PFSK-1 (cell line): ENCODE results near the gene COL21A1.

ENCODE experiments used
- FOXP2 ChIP-seq: optimal IDR thresholded peaks from 2 replicates; pipeline ENCODE3; 2011; ENCODE audit warnings: borderline replicate concordance, control low read depth, inconsistent platforms; ENCODE audit not compliant: insufficient read depth; ENCODE audit errors: extremely low read length, extremely low read depth
- POLR2AphosphoS5 ChIP-seq: IDR thresholded peaks from 2 replicates; pipeline ENCODE4 v1.6.1; 2012; ENCODE audit warnings: low read depth, mild to moderate bottlenecking, control low read depth, low read length, moderate library complexity
- REST ChIP-seq, 2 experiments: IDR thresholded peaks; 2 replicates each; pipeline versions ENCODE4 v1.6.1 to v1.8.0; 2011 to 2012; ENCODE audit warnings: low read depth in 2 of 2, low read length in 2 of 2, control low read depth in 1 of 2, inconsistent platforms in 1 of 2, mild to moderate bottlenecking in 1 of 2, moderate library complexity in 1 of 2; ENCODE audit not compliant: insufficient read depth in 1 of 2
- SIN3A ChIP-seq: IDR thresholded peaks from 2 replicates; pipeline ENCODE4 v1.6.1; 2012; ENCODE audit warnings: mild to moderate bottlenecking, low read length, moderate library complexity, borderline replicate concordance; ENCODE audit not compliant: insufficient read depth
- TAF1 ChIP-seq: IDR thresholded peaks from 2 replicates; pipeline ENCODE4 v1.6.1; 2012; ENCODE audit warnings: low read length, control low read depth, borderline replicate concordance; ENCODE audit not compliant: insufficient read depth

COL21A1 gene

GRCh38 chr6:56143796-56144195 lies 103.6 kb downstream of the COL21A1 start:
- TF ChIP-seq REST (IDR thresholded peaks at IDR 0.05; ENCODE audit: insufficient read depth in 1 of 2, low read depth in 2 of 2, low read length in 2 of 2) (no peak), SIN3A (no peak), TAF1 (no peak), POLR2AphosphoS5 (no peak), FOXP2 (no peak)

GRCh38 chr6:56140090-56140489 lies 107.3 kb downstream of the COL21A1 start:
- TF ChIP-seq POLR2AphosphoS5, result no peak
- TF ChIP-seq SIN3A, result no peak
- TF ChIP-seq TAF1, result no peak
- no peak for TF ChIP-seq REST (IDR thresholded peaks at IDR 0.05; ENCODE audit: insufficient read depth in 1 of 2, low read depth in 2 of 2, low read length in 2 of 2)
- no peak for TF ChIP-seq FOXP2

GRCh38 chr6:56115715-56116114 lies 131.7 kb downstream of the COL21A1 start:
- TF ChIP-seq TAF1, result no peak
- TF ChIP-seq POLR2AphosphoS5, result no peak
- no peak for TF ChIP-seq FOXP2
- TF ChIP-seq SIN3A, result no peak
- TF ChIP-seq REST (IDR thresholded peaks at IDR 0.05; ENCODE audit: insufficient read depth in 1 of 2, low read depth in 2 of 2, low read length in 2 of 2), result no peak

GRCh38 chr6:56109149-56109548 lies 138.2 kb downstream of the COL21A1 start:
- no peak for TF ChIP-seq FOXP2
- TF ChIP-seq TAF1, result no peak
- TF ChIP-seq POLR2AphosphoS5, result no peak
- no peak for TF ChIP-seq SIN3A
- no peak for TF ChIP-seq REST (IDR thresholded peaks at IDR 0.05; ENCODE audit: insufficient read depth in 1 of 2, low read depth in 2 of 2, low read length in 2 of 2)

GRCh38 chr6:56106231-56106630 lies 141.1 kb downstream of the COL21A1 start:
- TF ChIP-seq SIN3A (no peak), POLR2AphosphoS5 (no peak), REST (IDR thresholded peaks at IDR 0.05; ENCODE audit: insufficient read depth in 1 of 2, low read depth in 2 of 2, low read length in 2 of 2) (no peak), TAF1 (no peak), FOXP2 (no peak)
